SK-N-SH treated with all-trans-retinoic acid at 6 μM for 48 hours (cell line): ENCODE measurements around the gene HABP2.

ENCODE experiments used
- ATAC-seq: fragments of 200-7000 bp; cut with Tn5 transposase; 3 replicates; pipeline ENCODE4 v1.9.1; 2020; ENCODE audit warnings: mild to moderate bottlenecking, moderate library complexity
- ARNTL ChIP-seq: fragments of 450-650 bp; formaldehyde crosslinking; IDR thresholded peaks from 2 replicates; pipeline ENCODE4 v1.5.0; 2020; ENCODE audit warnings: low read depth, mild to moderate bottlenecking, moderate library complexity, borderline replicate concordance
- BACH2 ChIP-seq: fragments of 250-450 bp; sonication (Bioruptor Pico); IDR thresholded peaks from 2 replicates; pipeline ENCODE4 v1.9.0; 2021; ENCODE audit warnings: mild to moderate bottlenecking, borderline replicate concordance
- CREB5 ChIP-seq: fragments of 250-450 bp; sonication (Bioruptor Pico); IDR thresholded peaks from 2 replicates; pipeline ENCODE4 v1.5.1; 2020; ENCODE audit warnings: low read depth, mild to moderate bottlenecking, moderate library complexity
- CSRNP3 ChIP-seq: fragments of 250-450 bp; sonication (Bioruptor Pico); IDR thresholded peaks from 2 replicates; pipeline ENCODE4 v1.5.1; 2021; ENCODE audit warnings: mild to moderate bottlenecking, moderate library complexity
- ESRRG ChIP-seq: fragments of 250-450 bp; sonication (Bioruptor Pico); IDR thresholded peaks from 2 replicates; pipeline ENCODE4 v1.6.1; 2021; ENCODE audit warnings: mild to moderate bottlenecking
- GLIS3 ChIP-seq: fragments of 250-450 bp; sonication (Bioruptor Pico); IDR thresholded peaks from 2 replicates; pipeline ENCODE4 v1.5.0; 2020; ENCODE audit warnings: mild to moderate bottlenecking, moderate library complexity
- OSR1 ChIP-seq: fragments of 250-450 bp; sonication (Bioruptor Pico); IDR thresholded peaks from 2 replicates; pipeline ENCODE4 v1.8.0; 2022; ENCODE audit warnings: moderate library complexity, mild to moderate bottlenecking, inconsistent platforms
- PATZ1 ChIP-seq: fragments of 250-450 bp; sonication (Bioruptor Pico); IDR thresholded peaks from 2 replicates; pipeline ENCODE4 v1.8.0; 2020; ENCODE audit warnings: mild to moderate bottlenecking, moderate library complexity, borderline replicate concordance
- POU6F1 ChIP-seq: fragments of 250-450 bp; sonication (Bioruptor Pico); IDR thresholded peaks from 2 replicates; pipeline ENCODE4 v1.8.0; 2021; ENCODE audit warnings: low read depth, mild to moderate bottlenecking, moderate library complexity, borderline replicate concordance
- PPARA ChIP-seq: fragments of 250-450 bp; sonication (Bioruptor Pico); IDR thresholded peaks from 2 replicates; pipeline ENCODE4 v1.5.0; 2020; ENCODE audit warnings: mild to moderate bottlenecking, borderline replicate concordance
- RARB ChIP-seq: fragments of 250-450 bp; sonication (Bioruptor Pico); IDR thresholded peaks from 2 replicates; pipeline ENCODE4 v1.8.0; 2021; ENCODE audit warnings: mild to moderate bottlenecking, moderate library complexity
- SNAI2 ChIP-seq: fragments of 250-450 bp; sonication (Bioruptor Pico); IDR thresholded peaks from 2 replicates; pipeline ENCODE4 v1.5.0; 2020; ENCODE audit warnings: mild to moderate bottlenecking, moderate library complexity
- TCF4 ChIP-seq: fragments of 250-450 bp; sonication (Bioruptor Pico); IDR thresholded peaks from 2 replicates; pipeline ENCODE4 v1.8.0; 2021; ENCODE audit warnings: mild to moderate bottlenecking, moderate library complexity, borderline replicate concordance
- ZC3H10 ChIP-seq: fragments of 250-450 bp; sonication (Bioruptor Pico); IDR thresholded peaks from 2 replicates; pipeline ENCODE4 v1.5.1; 2021; ENCODE audit warnings: mild to moderate bottlenecking, moderate library complexity
- ZFP3 ChIP-seq: fragments of 250-450 bp; sonication (Bioruptor Pico); IDR thresholded peaks from 2 replicates; pipeline ENCODE4 v1.5.0; 2020; ENCODE audit warnings: mild to moderate bottlenecking, moderate library complexity
- ZFP30 ChIP-seq: fragments of 450-650 bp; formaldehyde crosslinking; IDR thresholded peaks from 2 replicates; pipeline ENCODE4 v1.5.0; 2022; ENCODE audit warnings: mild to moderate bottlenecking, moderate library complexity
- ZNF565 ChIP-seq: fragments of 450-650 bp; formaldehyde crosslinking; conservative IDR thresholded peaks from 2 replicates; pipeline ENCODE4 v1.5.0; 2020; ENCODE audit warnings: low read depth, mild to moderate bottlenecking, moderate library complexity
- ZNF70 ChIP-seq: fragments of 450-650 bp; formaldehyde crosslinking; IDR thresholded peaks from 2 replicates; pipeline ENCODE4 v1.5.0; 2020; ENCODE audit warnings: mild to moderate bottlenecking, moderate library complexity
- ZNF8 ChIP-seq: fragments of 450-650 bp; formaldehyde crosslinking; IDR thresholded peaks from 2 replicates; pipeline ENCODE4 v1.5.0; 2020; ENCODE audit warnings: mild to moderate bottlenecking, moderate library complexity

The HABP2 gene

GRCh38 chr10:113613427-113613826, 60.6 kb downstream of the HABP2 start:
- no peak for ATAC-seq
- TF ChIP-seq TCF4 (no peak), OSR1 (no peak), ZFP3 (CRISPR knock-in tag) (no peak), ZNF565 (CRISPR knock-in tag) (no peak), ZC3H10 (CRISPR knock-in tag) (no peak), PATZ1 (CRISPR knock-in tag) (no peak), SNAI2 (CRISPR knock-in tag) (no peak), RARB (CRISPR knock-in tag) (no peak)
- TF ChIP-seq, all 23 proteins: peak for 0

GRCh38 chr10:113613977-113614690, 61.3 kb downstream of the HABP2 start:
- no peak for ATAC-seq
- TF ChIP-seq PATZ1 (CRISPR knock-in tag) (no peak), ARNTL (CRISPR knock-in tag) (no peak), ZNF8 (CRISPR knock-in tag) (no peak), ZNF565 (CRISPR knock-in tag) (no peak), ZC3H10 (CRISPR knock-in tag) (no peak), CSRNP3 (no peak), POU6F1 (CRISPR knock-in tag) (no peak), RARB (CRISPR knock-in tag) (no peak), ZFP3 (CRISPR knock-in tag) (no peak), GLIS3 (CRISPR knock-in tag) (no peak), BACH2 (CRISPR knock-in tag) (no peak), ZNF70 (CRISPR knock-in tag) (no peak)

- TF ChIP-seq PATZ1 (CRISPR knock-in tag), result no peak
- TF ChIP-seq RARB (CRISPR knock-in tag), result no peak
- no peak for TF ChIP-seq ESRRG (CRISPR knock-in tag)
- TF ChIP-seq ZFP30 (CRISPR knock-in tag), result no peak
- no peak for TF ChIP-seq PPARA (CRISPR knock-in tag)
- TF ChIP-seq CREB5 (CRISPR knock-in tag), result no peak
- TF ChIP-seq CSRNP3, result no peak
- TF ChIP-seq, all 23 proteins: peak for 0
- 0 out of 3 replicates have a peak, but pooled peaks have one; percentile 33 for ATAC-seq
These were observed 63.6 kb downstream of the HABP2 start for GRCh38 chr10:113616244-113617074.
